OCI-LY7 (cell line): Measurements from ENCODE around the gene FCHSD2.

ENCODE experiments used
- CTCF ChIP-seq: fragments of 200-600 bp; sonication (generic); conservative IDR thresholded peaks from 2 replicates; pipeline ENCODE4 v1.5.1; 2014; ENCODE audit warnings: mild to moderate bottlenecking, antibody characterized with exemption, low read length, moderate library complexity, mixed read lengths
- EZH2phosphoT487 ChIP-seq: fragments of 200-600 bp; sonication (generic); IDR thresholded peaks from 2 replicates; pipeline ENCODE4 v1.6.1; 2018; ENCODE audit warnings: low read depth, borderline replicate concordance, mild to moderate bottlenecking, mixed run types, antibody characterized with exemption, low read length, moderate library complexity, mixed read lengths

GRCh38 chr11:73091521-73092305 is 50.4 kb downstream of the FCHSD2 start:
- TF ChIP-seq CTCF = no peak
- TF ChIP-seq EZH2phosphoT487 = no peak
